ENCODE results near the gene HPSE2. TPM values are rescaled to one million over a fixed set of nuclear protein-coding genes. Genes with fewer than 3 reads are reported as not detected.
"Not testable (repeated sequence)": the region's sequence is repeated elsewhere in the genome, so short reads cannot be mapped to it uniquely, and the experiment has no call there.

Gene HPSE2
- total RNA-seq, 2 donors from 2014 or later = 2.4 to 4.7 TPM

- no peaks in the 10 kb centered on the region for H3K4me1 ChIP-seq (replicated peaks)
- no peaks in the 10 kb centered on the region for H3K27me3 ChIP-seq (replicated peaks; ENCODE audit: insufficient read depth)
- H3K9me3 ChIP-seq = no peaks in the 10 kb centered on the region
- 47% methylated on average over 2 of the region's 2 CpGs for WGBS
- no peak overlapping the region for H3K4me3 ChIP-seq
- intact Hi-C loops (cut with DNase I) = no loop called here
- no peak for DNase-seq (ENCODE audit: low spot score)
- H3K27ac ChIP-seq = no peak overlapping the region
- no peak for TF ChIP-seq POLR2AphosphoS5 (IDR thresholded peaks at IDR 0.05)
- TF ChIP-seq POLR2A (IDR thresholded peaks at IDR 0.05) = no peak
- no peak for TF ChIP-seq CTCF (IDR thresholded peaks at IDR 0.05)
- no peaks in the 10 kb centered on the region for H3K36me3 ChIP-seq
These were observed 65.5 kb downstream of the HPSE2 start for GRCh38 chr10:99170116-99170675.

GRCh38 chr10:99161165-99161564 is 74.5 kb downstream of the HPSE2 start:
- 71% methylated on average over 4 of the region's 4 CpGs for WGBS
- Histone ChIP-seq H3K4me3 (no peak overlapping the region), H3K27ac (no peak overlapping the region), H3K27me3 (replicated peaks; ENCODE audit: insufficient read depth) (no peaks in the 10 kb centered on the region), H3K9me3 (no peaks in the 10 kb centered on the region), H3K36me3 (no peaks in the 10 kb centered on the region), H3K4me1 (replicated peaks) (no peaks in the 10 kb centered on the region)
- TF ChIP-seq CTCF (IDR thresholded peaks at IDR 0.05) = no peak
- TF ChIP-seq POLR2A (IDR thresholded peaks at IDR 0.05) = no peak
- no peak for TF ChIP-seq POLR2AphosphoS5 (IDR thresholded peaks at IDR 0.05)
- DNase-seq (ENCODE audit: low spot score) = no peak
- intact Hi-C loops (cut with DNase I) = no loop called here

- 63% methylated on average over 2 of the region's 2 CpGs for WGBS
- Histone ChIP-seq H3K4me3 (no peak overlapping the region), H3K4me1 (replicated peaks) (no peaks in the 10 kb centered on the region), H3K27ac (no peak overlapping the region), H3K9me3 (no peaks in the 10 kb centered on the region), H3K36me3 (no peaks in the 10 kb centered on the region), H3K27me3 (replicated peaks; ENCODE audit: insufficient read depth) (no peaks in the 10 kb centered on the region)
- no peak for DNase-seq (ENCODE audit: low spot score)
- TF ChIP-seq POLR2AphosphoS5 (IDR thresholded peaks at IDR 0.05) (no peak), CTCF (IDR thresholded peaks at IDR 0.05) (no peak), POLR2A (IDR thresholded peaks at IDR 0.05) (no peak)
- intact Hi-C loops (cut with DNase I) = no loop called here
These were observed 92.0 kb downstream of the HPSE2 start for GRCh38 chr10:99143651-99144050.

GRCh38 chr10:99143011-99143410 is 92.6 kb downstream of the HPSE2 start:
- Histone ChIP-seq H3K27ac (no peak overlapping the region), H3K9me3 (no peaks in the 10 kb centered on the region), H3K4me3 (no peak overlapping the region), H3K4me1 (replicated peaks) (no peaks in the 10 kb centered on the region), H3K36me3 (no peaks in the 10 kb centered on the region), H3K27me3 (replicated peaks; ENCODE audit: insufficient read depth) (no peaks in the 10 kb centered on the region)
- intact Hi-C loops (cut with DNase I) = no loop called here
- TF ChIP-seq POLR2A (IDR thresholded peaks at IDR 0.05) = no peak
- no peak for TF ChIP-seq CTCF (IDR thresholded peaks at IDR 0.05)
- TF ChIP-seq POLR2AphosphoS5 (IDR thresholded peaks at IDR 0.05) = no peak
- DNase-seq (ENCODE audit: low spot score) = no peak

GRCh38 chr10:99132897-99133296 is 102.8 kb downstream of the HPSE2 start:
- 36% methylated on average over 3 of the region's 3 CpGs for WGBS
- H3K36me3 ChIP-seq; DNase-seq (ENCODE audit: low spot score); intact Hi-C loops (cut with DNase I); H3K27me3 ChIP-seq (replicated peaks; ENCODE audit: insufficient read depth); H3K4me1 ChIP-seq (replicated peaks); H3K4me3 ChIP-seq; H3K9me3 ChIP-seq; H3K27ac ChIP-seq: not testable (repeated sequence)
